IMR-90 (cell line): ENCODE data around the gene SPPL2B.
A peak's percentile ranks its signal among the peaks of the same experiment; 100 is the strongest.

Experiments used
- BHLHE40 ChIP-seq: fragments of 150-350 bp; IDR thresholded peaks from 2 replicates; pipeline ENCODE4 v1.6.1; 2016; ENCODE audit warnings: mild to moderate bottlenecking, low read depth, low read length
- CEBPB ChIP-seq: IDR thresholded peaks from 2 replicates; pipeline ENCODE4 v1.6.1; 2012; ENCODE audit warnings: low read depth, low read length, improper control_type of control experiment
- CHD1 ChIP-seq: IDR thresholded peaks from 2 replicates; pipeline ENCODE4 v1.6.1; 2012; ENCODE audit warnings: low read depth, low read length, improper control_type of control experiment
- MAFK ChIP-seq: IDR thresholded peaks from 2 replicates; pipeline ENCODE4 v1.6.1; 2012; ENCODE audit warnings: low read depth, low read length, improper control_type of control experiment
- MAZ ChIP-seq: IDR thresholded peaks from 2 replicates; pipeline ENCODE4 v1.6.1; 2012; ENCODE audit warnings: low read depth, mild to moderate bottlenecking, low read length, improper control_type of control experiment, moderate library complexity, borderline replicate concordance
- MXI1 ChIP-seq: IDR thresholded peaks from 2 replicates; pipeline ENCODE4 v1.6.1; 2012; ENCODE audit warnings: low read depth, mild to moderate bottlenecking, low read length, moderate library complexity, borderline replicate concordance
- POLR2A ChIP-seq: IDR thresholded peaks from 2 replicates; pipeline ENCODE4 v1.6.1; 2012; ENCODE audit warnings: mild to moderate bottlenecking, low read depth, low read length
- RAD21 ChIP-seq: IDR thresholded peaks from 2 replicates; pipeline ENCODE4 v1.6.1; 2012; ENCODE audit warnings: low read length, improper control_type of control experiment
- RCOR1 ChIP-seq: IDR thresholded peaks from 2 replicates; pipeline ENCODE4 v1.6.1; 2012; ENCODE audit warnings: mild to moderate bottlenecking, low read length, improper control_type of control experiment; ENCODE audit not compliant: insufficient replicate concordance
- RFX5 ChIP-seq: IDR thresholded peaks from 2 replicates; pipeline ENCODE4 v1.8.0; 2012; ENCODE audit warnings: low read depth, mild to moderate bottlenecking, low read length, moderate library complexity
- SMC3 ChIP-seq: fragments of 150-350 bp; IDR thresholded peaks from 2 replicates; pipeline ENCODE4 v1.6.1; 2016; ENCODE audit warnings: low read depth, mild to moderate bottlenecking, antibody characterized with exemption, low read length, moderate library complexity
- TF ChIP-seq, protein P1 (sequence below): conservative IDR thresholded peaks from 2 replicates; pipeline ENCODE4 v1.5.1; 2012; ENCODE audit warnings: mild to moderate bottlenecking, low read depth, low read length, improper control_type of control experiment
- TF ChIP-seq, protein P2 (sequence below): fragments of 150-350 bp; IDR thresholded peaks from 2 replicates; pipeline ENCODE4 v1.6.1; 2017; ENCODE audit warnings: mild to moderate bottlenecking, antibody characterized with exemption, low read length, low read depth
- TF ChIP-seq, protein P3 (sequence below): fragments of 150-350 bp; IDR thresholded peaks from 2 replicates; pipeline ENCODE4 v1.6.1; 2016; ENCODE audit warnings: low read depth, mild to moderate bottlenecking, low read length, moderate library complexity, borderline replicate concordance

DNA sequence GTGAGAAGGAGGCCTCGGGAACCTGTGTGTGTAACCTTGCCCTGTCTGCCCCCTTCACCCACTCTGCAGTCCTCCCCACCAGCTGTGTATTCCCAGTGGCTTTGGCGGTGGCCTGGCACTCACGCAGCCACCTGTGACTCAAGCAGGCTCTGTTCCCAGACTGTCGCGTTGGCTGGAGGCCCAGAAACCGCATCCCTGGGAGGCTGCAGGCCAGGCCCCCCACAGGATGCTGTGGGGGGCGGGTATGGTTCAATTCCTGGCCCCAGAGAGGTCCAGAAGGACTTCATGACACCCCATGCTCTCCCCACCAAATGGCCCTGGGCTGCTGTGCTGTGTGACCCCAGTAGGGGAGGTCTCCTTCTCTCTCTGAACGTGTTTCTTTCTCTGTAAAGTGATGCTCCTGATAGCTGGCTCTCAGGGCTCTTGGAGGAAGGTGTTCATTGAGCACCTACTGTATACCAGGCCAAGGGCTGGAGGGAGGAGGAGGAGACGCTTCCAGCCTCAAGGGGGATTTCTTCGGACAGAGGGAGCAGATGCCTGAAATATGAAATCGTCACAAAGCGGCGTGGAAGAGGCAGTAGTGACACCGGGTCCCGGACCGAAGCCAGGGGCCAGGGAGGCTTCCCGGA lies 18.6 kb upstream of the SPPL2B start:
- TF ChIP-seq POLR2A (no peak), RFX5 (no peak), MXI1 (no peak), RAD21 (no peak), SMC3 (no peak), CEBPB (no peak), CHD1 (no peak), RCOR1 (no peak), MAFK (no peak), BHLHE40 (peak; percentile 44; the same call in 1 of the 2 replicates), MAZ (no peak)
- TF ChIP-seq, protein P1, sequence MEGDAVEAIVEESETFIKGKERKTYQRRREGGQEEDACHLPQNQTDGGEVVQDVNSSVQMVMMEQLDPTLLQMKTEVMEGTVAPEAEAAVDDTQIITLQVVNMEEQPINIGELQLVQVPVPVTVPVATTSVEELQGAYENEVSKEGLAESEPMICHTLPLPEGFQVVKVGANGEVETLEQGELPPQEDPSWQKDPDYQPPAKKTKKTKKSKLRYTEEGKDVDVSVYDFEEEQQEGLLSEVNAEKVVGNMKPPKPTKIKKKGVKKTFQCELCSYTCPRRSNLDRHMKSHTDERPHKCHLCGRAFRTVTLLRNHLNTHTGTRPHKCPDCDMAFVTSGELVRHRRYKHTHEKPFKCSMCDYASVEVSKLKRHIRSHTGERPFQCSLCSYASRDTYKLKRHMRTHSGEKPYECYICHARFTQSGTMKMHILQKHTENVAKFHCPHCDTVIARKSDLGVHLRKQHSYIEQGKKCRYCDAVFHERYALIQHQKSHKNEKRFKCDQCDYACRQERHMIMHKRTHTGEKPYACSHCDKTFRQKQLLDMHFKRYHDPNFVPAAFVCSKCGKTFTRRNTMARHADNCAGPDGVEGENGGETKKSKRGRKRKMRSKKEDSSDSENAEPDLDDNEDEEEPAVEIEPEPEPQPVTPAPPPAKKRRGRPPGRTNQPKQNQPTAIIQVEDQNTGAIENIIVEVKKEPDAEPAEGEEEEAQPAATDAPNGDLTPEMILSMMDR: no peak
- TF ChIP-seq, protein P2, sequence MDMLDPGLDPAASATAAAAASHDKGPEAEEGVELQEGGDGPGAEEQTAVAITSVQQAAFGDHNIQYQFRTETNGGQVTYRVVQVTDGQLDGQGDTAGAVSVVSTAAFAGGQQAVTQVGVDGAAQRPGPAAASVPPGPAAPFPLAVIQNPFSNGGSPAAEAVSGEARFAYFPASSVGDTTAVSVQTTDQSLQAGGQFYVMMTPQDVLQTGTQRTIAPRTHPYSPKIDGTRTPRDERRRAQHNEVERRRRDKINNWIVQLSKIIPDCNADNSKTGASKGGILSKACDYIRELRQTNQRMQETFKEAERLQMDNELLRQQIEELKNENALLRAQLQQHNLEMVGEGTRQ: no peak
- TF ChIP-seq, protein P3, sequence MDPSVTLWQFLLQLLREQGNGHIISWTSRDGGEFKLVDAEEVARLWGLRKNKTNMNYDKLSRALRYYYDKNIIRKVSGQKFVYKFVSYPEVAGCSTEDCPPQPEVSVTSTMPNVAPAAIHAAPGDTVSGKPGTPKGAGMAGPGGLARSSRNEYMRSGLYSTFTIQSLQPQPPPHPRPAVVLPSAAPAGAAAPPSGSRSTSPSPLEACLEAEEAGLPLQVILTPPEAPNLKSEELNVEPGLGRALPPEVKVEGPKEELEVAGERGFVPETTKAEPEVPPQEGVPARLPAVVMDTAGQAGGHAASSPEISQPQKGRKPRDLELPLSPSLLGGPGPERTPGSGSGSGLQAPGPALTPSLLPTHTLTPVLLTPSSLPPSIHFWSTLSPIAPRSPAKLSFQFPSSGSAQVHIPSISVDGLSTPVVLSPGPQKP: no peak
